Ishikawa (cell line): ENCODE measurements around the gene SCN4B.

Source experiments
- CREB1 ChIP-seq: IDR thresholded peaks from 2 replicates; pipeline ENCODE4 v1.6.1; 2012; ENCODE audit warnings: low read depth
- EGR1 ChIP-seq: IDR thresholded peaks from 2 replicates; pipeline ENCODE4 v1.6.1; 2012
- EP300 ChIP-seq: IDR thresholded peaks from 2 replicates; pipeline ENCODE4 v1.6.1; 2012; ENCODE audit warnings: borderline replicate concordance
- FOXM1 ChIP-seq: IDR thresholded peaks from 2 replicates; pipeline ENCODE4 v1.6.1; 2012; ENCODE audit warnings: low read depth, borderline replicate concordance
- MAX ChIP-seq: IDR thresholded peaks from 2 replicates; pipeline ENCODE4 v1.6.1; 2012
- RAD21 ChIP-seq: IDR thresholded peaks from 2 replicates; pipeline ENCODE4 v1.6.1; 2012; ENCODE audit warnings: low read depth
- REST ChIP-seq: IDR thresholded peaks from 2 replicates; pipeline ENCODE4 v1.6.1; 2012; ENCODE audit warnings: low read depth, mild to moderate bottlenecking
- TAF1 ChIP-seq: IDR thresholded peaks from 2 replicates; pipeline ENCODE4 v1.6.1; 2012; ENCODE audit warnings: low read depth, mild to moderate bottlenecking
- TCF12 ChIP-seq: IDR thresholded peaks from 2 replicates; pipeline ENCODE4 v1.6.1; 2012; ENCODE audit warnings: low read depth
- TEAD4 ChIP-seq: IDR thresholded peaks from 2 replicates; pipeline ENCODE4 v1.6.1; 2012
- USF1 ChIP-seq: IDR thresholded peaks from 2 replicates; pipeline ENCODE4 v1.6.1; 2012
- YY1 ChIP-seq: IDR thresholded peaks from 2 replicates; pipeline ENCODE4 v1.6.1; 2012; ENCODE audit warnings: low read depth
- ZBTB7A ChIP-seq: IDR thresholded peaks from 2 replicates; pipeline ENCODE4 v1.6.1; 2012; ENCODE audit warnings: low read depth

GRCh38 chr11:118162846-118163245 lies 10.2 kb upstream of the SCN4B start:
- TF ChIP-seq CREB1 (no peak), RAD21 (no peak), USF1 (no peak), EGR1 (no peak), REST (no peak), EP300 (no peak), YY1 (no peak), TAF1 (no peak), TCF12 (no peak), MAX (no peak), FOXM1 (no peak), ZBTB7A (no peak), TEAD4 (no peak)
